Gastrocnemius medialis (tissue), 4 donors: Measurements from ENCODE around the gene ADRA1B.

ENCODE experiments used
- POLR2A ChIP-seq, 2 donors: fragments of 450-650 bp; IDR thresholded peaks; one replicate each; pipeline ENCODE4 v1.6.1; 2017; ENCODE audit warnings: antibody characterized with exemption in 2 of 2, mild to moderate bottlenecking in 2 of 2, moderate library complexity in 2 of 2
- TF ChIP-seq, protein P1 (sequence below), 5 experiments: fragments of 450-650 bp in 3 of 5; fragments of 200-600 bp in 2 of 5; sonication (generic) in 2 of 5; IDR thresholded peaks in 4 of 5; conservative IDR thresholded peaks in 1 of 5; 1 replicate in 4 of 5; 2 replicates in 1 of 5; pipeline ENCODE4 v1.5.1; 2016 to 2019; ENCODE audit warnings: antibody characterized with exemption in 5 of 5, mild to moderate bottlenecking in 3 of 5, moderate library complexity in 3 of 5

- no peak for TF ChIP-seq POLR2A (IDR thresholded peaks at IDR 0.05)
- TF ChIP-seq, protein P1, sequence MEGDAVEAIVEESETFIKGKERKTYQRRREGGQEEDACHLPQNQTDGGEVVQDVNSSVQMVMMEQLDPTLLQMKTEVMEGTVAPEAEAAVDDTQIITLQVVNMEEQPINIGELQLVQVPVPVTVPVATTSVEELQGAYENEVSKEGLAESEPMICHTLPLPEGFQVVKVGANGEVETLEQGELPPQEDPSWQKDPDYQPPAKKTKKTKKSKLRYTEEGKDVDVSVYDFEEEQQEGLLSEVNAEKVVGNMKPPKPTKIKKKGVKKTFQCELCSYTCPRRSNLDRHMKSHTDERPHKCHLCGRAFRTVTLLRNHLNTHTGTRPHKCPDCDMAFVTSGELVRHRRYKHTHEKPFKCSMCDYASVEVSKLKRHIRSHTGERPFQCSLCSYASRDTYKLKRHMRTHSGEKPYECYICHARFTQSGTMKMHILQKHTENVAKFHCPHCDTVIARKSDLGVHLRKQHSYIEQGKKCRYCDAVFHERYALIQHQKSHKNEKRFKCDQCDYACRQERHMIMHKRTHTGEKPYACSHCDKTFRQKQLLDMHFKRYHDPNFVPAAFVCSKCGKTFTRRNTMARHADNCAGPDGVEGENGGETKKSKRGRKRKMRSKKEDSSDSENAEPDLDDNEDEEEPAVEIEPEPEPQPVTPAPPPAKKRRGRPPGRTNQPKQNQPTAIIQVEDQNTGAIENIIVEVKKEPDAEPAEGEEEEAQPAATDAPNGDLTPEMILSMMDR (IDR thresholded peaks at IDR 0.05 in 4 of 5, conservative IDR thresholded peaks at IDR 0.05 in 1 of 5), result no peak
Observed at GRCh38 chr5:159990506-159990905, 74.2 kb downstream of the ADRA1B start.
